Liver (tissue), 3 donors: ENCODE data around the gene CFL2.

Experiments used
- ATF3 ChIP-seq: IDR thresholded peaks from 2 replicates; pipeline ENCODE4 v1.6.1; 2016; ENCODE audit warnings: antibody characterized with exemption
- EGR1 ChIP-seq, 2 donors: IDR thresholded peaks; 2 replicates each; pipeline ENCODE4 v1.6.1; 2016 to 2018; ENCODE audit warnings: antibody characterized with exemption in 2 of 2, low read depth in 2 of 2
- GABPA ChIP-seq, 2 donors: IDR thresholded peaks in 1 of 2; conservative IDR thresholded peaks in 1 of 2; 2 replicates each; pipeline ENCODE4 v1.6.1; 2016; ENCODE audit warnings: antibody characterized with exemption in 2 of 2, mild to moderate bottlenecking in 1 of 2, moderate library complexity in 1 of 2
- HNF4A ChIP-seq, 2 donors: conservative IDR thresholded peaks; 2 replicates each; pipeline ENCODE4 v1.6.1; 2016; ENCODE audit warnings: antibody characterized with exemption in 2 of 2, mild to moderate bottlenecking in 2 of 2
- JUND ChIP-seq, 2 donors: IDR thresholded peaks; 2 replicates each; pipeline ENCODE4 v1.6.1; 2016; ENCODE audit warnings: antibody characterized with exemption in 2 of 2
- MAX ChIP-seq: IDR thresholded peaks from 2 replicates; pipeline ENCODE4 v1.6.1; 2016; ENCODE audit warnings: antibody characterized with exemption
- RAD21 ChIP-seq, 2 donors: IDR thresholded peaks; 2 replicates each; pipeline ENCODE4 v1.6.1; 2016; ENCODE audit warnings: antibody characterized with exemption in 2 of 2, mild to moderate bottlenecking in 2 of 2
- REST ChIP-seq: IDR thresholded peaks from 2 replicates; pipeline ENCODE4 v1.6.1; 2016; ENCODE audit warnings: antibody characterized with exemption, mild to moderate bottlenecking
- SP1 ChIP-seq: IDR thresholded peaks from 2 replicates; pipeline ENCODE4 v1.6.1; 2018; ENCODE audit warnings: antibody characterized with exemption, mild to moderate bottlenecking
- TAF1 ChIP-seq: conservative IDR thresholded peaks from 2 replicates; pipeline ENCODE4 v1.6.1; 2016; ENCODE audit warnings: antibody characterized with exemption, mild to moderate bottlenecking
- YY1 ChIP-seq: IDR thresholded peaks from 2 replicates; pipeline ENCODE4 v1.6.1; 2016; ENCODE audit warnings: antibody characterized with exemption, mild to moderate bottlenecking
- TF ChIP-seq, protein P1 (sequence below): fragments of 150-350 bp; IDR thresholded peaks from 2 replicates; pipeline ENCODE4 v1.5.1; 2017; ENCODE audit warnings: improper control_type of control experiment, low read depth, low read length; ENCODE audit not compliant: missing input control
- donor health status: healthy.
- donor health status: healthy.

GRCh38 chr14:34688470-34689206 lies 25.8 kb downstream of the CFL2 start:
- TF ChIP-seq, protein P1, sequence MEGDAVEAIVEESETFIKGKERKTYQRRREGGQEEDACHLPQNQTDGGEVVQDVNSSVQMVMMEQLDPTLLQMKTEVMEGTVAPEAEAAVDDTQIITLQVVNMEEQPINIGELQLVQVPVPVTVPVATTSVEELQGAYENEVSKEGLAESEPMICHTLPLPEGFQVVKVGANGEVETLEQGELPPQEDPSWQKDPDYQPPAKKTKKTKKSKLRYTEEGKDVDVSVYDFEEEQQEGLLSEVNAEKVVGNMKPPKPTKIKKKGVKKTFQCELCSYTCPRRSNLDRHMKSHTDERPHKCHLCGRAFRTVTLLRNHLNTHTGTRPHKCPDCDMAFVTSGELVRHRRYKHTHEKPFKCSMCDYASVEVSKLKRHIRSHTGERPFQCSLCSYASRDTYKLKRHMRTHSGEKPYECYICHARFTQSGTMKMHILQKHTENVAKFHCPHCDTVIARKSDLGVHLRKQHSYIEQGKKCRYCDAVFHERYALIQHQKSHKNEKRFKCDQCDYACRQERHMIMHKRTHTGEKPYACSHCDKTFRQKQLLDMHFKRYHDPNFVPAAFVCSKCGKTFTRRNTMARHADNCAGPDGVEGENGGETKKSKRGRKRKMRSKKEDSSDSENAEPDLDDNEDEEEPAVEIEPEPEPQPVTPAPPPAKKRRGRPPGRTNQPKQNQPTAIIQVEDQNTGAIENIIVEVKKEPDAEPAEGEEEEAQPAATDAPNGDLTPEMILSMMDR = no peak
- TF ChIP-seq RAD21 (IDR thresholded peaks at IDR 0.05) (no peak), MAX (no peak), JUND (IDR thresholded peaks at IDR 0.05) (no peak), ATF3 (no peak), GABPA (IDR thresholded peaks at IDR 0.05 in 1 of 2, conservative IDR thresholded peaks at IDR 0.05 in 1 of 2) (no peak), REST (peak; percentile 94), YY1 (peak; percentile 29), EGR1 (IDR thresholded peaks at IDR 0.05; ENCODE audit: low read depth in 2 of 2) (no peak), SP1 (no peak), HNF4A (conservative IDR thresholded peaks at IDR 0.05) (peak; percentile 23 to 65), TAF1 (no peak)
